ENCODE results near the gene GTF2H4.
"Not testable (repeated sequence)": the region's sequence is repeated elsewhere in the genome, so short reads cannot be mapped to it uniquely, and the experiment has no call there.

Gene GTF2H4

GRCh38 chr6:30926644-30927043, 18.6 kb downstream of the GTF2H4 start:
- DNase-seq = no peak

GRCh38 chr6:30927080-30927479, 19.1 kb downstream of the GTF2H4 start:
- not testable (repeated sequence) for DNase-seq

GRCh38 chr6:30928677-30929076, 20.7 kb downstream of the GTF2H4 start:
- DNase-seq = no peak

- DNase-seq = no peak
These were observed 22.5 kb downstream of the GTF2H4 start for GRCh38 chr6:30930506-30930905.

- DNase-seq = no peak
These were observed 23.3 kb downstream of the GTF2H4 start for GRCh38 chr6:30931272-30931671.

- DNase-seq = no peak
These were observed 24.1 kb downstream of the GTF2H4 start, which contains the start of gene SFTA2 for GRCh38 chr6:30931969-30932645. Gene SFTA2, minus strand, starts transcription at chr6:30932170. Its CDS starts 74 bp downstream, at chr6:30932096.

- DNase-seq = no peak
These were observed 24.8 kb downstream of the GTF2H4 start for GRCh38 chr6:30932665-30933365.

GRCh38 chr6:30935018-30935417, 27.0 kb downstream of the GTF2H4 start:
- no peak for DNase-seq

GRCh38 chr6:30937265-30937664, 29.3 kb downstream of the GTF2H4 start:
- DNase-seq = no peak

- DNase-seq = no peak
These were observed 30.7 kb downstream of the GTF2H4 start for GRCh38 chr6:30938730-30939129.

- DNase-seq = no peak
These were observed 31.5 kb downstream of the GTF2H4 start for GRCh38 chr6:30939473-30939872.

GRCh38 chr6:30940361-30940986, 32.5 kb downstream of the GTF2H4 start, which contains the start of gene MUCL3:
Gene MUCL3, plus strand, starts transcription at chr6:30940973. Its CDS starts 27 bp downstream, at chr6:30941000.
- DNase-seq = no peak

GRCh38 chr6:30942338-30943060, 34.5 kb downstream of the GTF2H4 start:
- peak; percentile 53 for DNase-seq

GRCh38 chr6:30944051-30944450, 36.0 kb downstream of the GTF2H4 start:
- DNase-seq = no peak

- no peak for DNase-seq
These were observed 37.3 kb downstream of the GTF2H4 start for GRCh38 chr6:30945281-30945680.

- no peak for DNase-seq
These were observed 39.2 kb downstream of the GTF2H4 start for GRCh38 chr6:30947231-30947630.

- no peak for DNase-seq
These were observed 40.8 kb downstream of the GTF2H4 start for GRCh38 chr6:30948811-30949210.

- no peak for DNase-seq
These were observed 44.0 kb downstream of the GTF2H4 start for GRCh38 chr6:30951907-30952469.

- DNase-seq = no peak
These were observed 46.8 kb downstream of the GTF2H4 start for GRCh38 chr6:30954631-30955366.

- peak; percentile 65 for DNase-seq
These were observed 47.5 kb downstream of the GTF2H4 start for GRCh38 chr6:30955367-30956042.

GRCh38 chr6:30957716-30958115, 49.7 kb downstream of the GTF2H4 start:
- DNase-seq = no peak
